SKM-1 treated with dmso at 0.1 percent for 144 hours (cell line): ENCODE results near the gene OMP.
A peak's percentile ranks its signal among the peaks of the same experiment; 100 is the strongest.

Experiments
- DNase-seq: peaks from one replicate; lab custom pipeline; 2025; ENCODE audit not compliant: unreplicated experiment; lab: John Stamatoyannopoulos, UW

OMP gene

GRCh38 chr11:77137421-77137820, 34.8 kb downstream of the OMP start:
- DNase-seq: no peak

DNA sequence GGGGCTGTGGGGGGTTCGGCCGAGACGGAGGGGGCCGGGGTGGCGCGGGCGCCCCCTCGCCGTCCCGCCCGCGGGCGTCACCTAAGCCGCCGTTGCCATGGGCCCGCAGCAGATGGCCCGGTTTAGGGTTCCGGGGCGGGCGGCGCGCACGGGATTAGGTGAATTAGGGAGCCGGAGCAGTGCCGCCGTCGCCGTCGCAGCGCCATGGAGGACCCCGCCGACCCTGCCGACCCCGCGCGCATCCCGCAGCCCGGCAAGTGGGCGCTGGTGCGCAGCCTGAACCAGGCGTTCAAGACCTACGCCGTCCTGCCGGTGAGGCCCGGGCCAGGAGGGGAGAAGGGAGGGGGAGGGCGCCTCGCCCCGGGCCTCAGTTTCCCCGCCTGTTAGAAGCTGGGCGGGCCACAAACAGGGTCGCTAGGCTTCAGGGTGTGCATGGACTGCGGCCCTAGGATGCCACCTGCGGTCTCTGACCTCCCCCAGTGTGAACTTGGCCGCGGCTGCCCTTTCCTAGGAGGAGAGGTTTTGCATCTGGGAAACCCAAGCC, 35.5 kb downstream of the OMP start:
- no peak for DNase-seq

DNA sequence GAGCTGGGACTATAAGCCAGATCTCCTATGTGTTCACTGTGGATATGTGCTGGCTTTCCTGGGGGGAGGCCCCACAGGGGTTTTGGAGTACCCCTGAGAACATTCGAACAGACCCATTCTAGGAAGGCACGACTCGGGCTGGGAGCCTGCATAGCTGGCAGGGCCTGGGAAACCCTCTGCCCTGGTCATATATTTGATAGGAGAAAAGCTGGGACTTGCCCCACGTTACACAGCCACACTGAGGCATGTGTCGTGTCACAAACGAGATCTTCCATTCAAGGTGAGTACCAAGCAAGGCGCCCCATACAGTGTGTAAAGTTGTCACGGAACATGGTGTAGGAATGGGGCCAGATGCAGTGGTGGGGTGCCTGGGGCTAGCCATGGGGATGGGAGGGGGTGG, 36.6 kb downstream of the OMP start:
- no peak for DNase-seq

GRCh38 chr11:77140231-77140851, 37.7 kb downstream of the OMP start:
- no peak for DNase-seq

DNA sequence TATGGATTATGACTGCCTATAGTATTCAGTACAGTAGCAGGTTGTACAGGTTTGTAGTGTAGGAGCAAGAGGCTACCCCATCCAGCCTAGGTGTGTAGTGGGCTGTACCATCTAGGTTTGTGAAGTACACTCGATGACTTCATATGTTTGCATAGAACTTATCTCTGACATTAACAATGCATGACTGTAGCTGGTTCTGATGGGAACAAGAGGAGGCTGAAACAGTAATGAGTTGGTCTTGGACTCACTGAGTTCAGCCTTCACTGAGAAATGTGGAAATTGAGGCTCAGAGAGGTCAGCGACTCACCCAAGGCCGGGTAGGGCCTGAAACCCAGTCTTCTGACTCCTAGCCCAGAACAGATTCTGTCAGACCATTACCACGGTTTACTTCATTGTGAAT, 38.4 kb downstream of the OMP start:
- DNase-seq: no peak

- no peak for DNase-seq
Observed at GRCh38 chr11:77141475-77141874, 38.8 kb downstream of the OMP start.

GRCh38 chr11:77142091-77142975, 39.7 kb downstream of the OMP start:
- DNase-seq: peak; percentile 21

DNA sequence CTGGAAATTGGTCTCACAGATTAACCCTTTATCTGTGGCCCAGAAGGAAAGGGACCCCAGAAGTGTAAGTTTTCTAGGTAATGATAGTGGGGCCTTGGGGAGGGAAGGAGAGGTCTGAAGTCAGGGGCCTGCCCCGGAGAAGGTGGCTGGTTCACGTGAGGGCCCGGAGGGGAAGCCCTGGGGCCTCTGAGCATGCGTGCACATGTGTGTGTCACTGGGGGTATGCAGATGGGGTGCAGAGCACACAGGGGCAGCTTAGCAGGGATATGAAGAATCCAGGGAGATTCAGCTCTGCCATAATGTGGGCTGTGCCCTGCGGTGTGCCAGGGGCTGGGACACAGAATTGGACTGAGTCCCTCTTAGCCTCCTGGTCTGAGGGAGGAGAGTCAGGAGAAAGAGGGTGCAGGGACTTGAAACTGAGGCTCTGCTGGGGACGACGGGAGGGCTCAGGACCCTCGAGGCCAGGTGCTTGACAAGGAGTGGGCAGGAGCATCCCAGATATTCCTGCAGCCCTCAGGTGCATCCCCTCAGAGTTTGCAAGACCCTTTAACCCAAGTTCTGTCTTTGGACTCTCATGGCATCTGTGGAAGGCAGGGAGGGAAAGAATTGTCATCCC, 40.9 kb downstream of the OMP start:
- no peak for DNase-seq

- no peak for DNase-seq
Observed at GRCh38 chr11:77144196-77144856, 41.7 kb downstream of the OMP start.

- no peak for DNase-seq
Observed at GRCh38 chr11:77144857-77145428, 42.3 kb downstream of the OMP start.

GRCh38 chr11:77146261-77147035, 43.8 kb downstream of the OMP start:
- no peak for DNase-seq

DNA sequence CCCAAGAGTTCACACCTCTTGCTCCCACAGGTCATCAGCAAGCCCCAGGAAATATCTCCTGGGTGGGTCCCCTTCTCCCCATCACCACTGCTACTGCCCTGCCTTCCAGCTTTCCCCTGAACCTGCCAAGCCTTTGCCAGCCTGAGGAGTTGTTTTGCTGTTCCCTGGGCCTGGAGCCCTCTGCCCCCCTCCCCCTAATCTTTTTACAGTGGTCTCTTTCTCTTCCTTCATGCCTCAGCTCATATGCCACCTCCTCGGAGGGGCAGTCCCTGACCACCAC, 44.3 kb downstream of the OMP start:
- DNase-seq: no peak

GRCh38 chr11:77147668-77148321, 45.2 kb downstream of the OMP start:
- no peak for DNase-seq

GRCh38 chr11:77148963-77149715, 46.5 kb downstream of the OMP start:
- no peak for DNase-seq

- no peak for DNase-seq
Observed at GRCh38 chr11:77149716-77150392, 47.2 kb downstream of the OMP start.

GRCh38 chr11:77150836-77151235, 48.2 kb downstream of the OMP start:
- DNase-seq: no peak

DNA sequence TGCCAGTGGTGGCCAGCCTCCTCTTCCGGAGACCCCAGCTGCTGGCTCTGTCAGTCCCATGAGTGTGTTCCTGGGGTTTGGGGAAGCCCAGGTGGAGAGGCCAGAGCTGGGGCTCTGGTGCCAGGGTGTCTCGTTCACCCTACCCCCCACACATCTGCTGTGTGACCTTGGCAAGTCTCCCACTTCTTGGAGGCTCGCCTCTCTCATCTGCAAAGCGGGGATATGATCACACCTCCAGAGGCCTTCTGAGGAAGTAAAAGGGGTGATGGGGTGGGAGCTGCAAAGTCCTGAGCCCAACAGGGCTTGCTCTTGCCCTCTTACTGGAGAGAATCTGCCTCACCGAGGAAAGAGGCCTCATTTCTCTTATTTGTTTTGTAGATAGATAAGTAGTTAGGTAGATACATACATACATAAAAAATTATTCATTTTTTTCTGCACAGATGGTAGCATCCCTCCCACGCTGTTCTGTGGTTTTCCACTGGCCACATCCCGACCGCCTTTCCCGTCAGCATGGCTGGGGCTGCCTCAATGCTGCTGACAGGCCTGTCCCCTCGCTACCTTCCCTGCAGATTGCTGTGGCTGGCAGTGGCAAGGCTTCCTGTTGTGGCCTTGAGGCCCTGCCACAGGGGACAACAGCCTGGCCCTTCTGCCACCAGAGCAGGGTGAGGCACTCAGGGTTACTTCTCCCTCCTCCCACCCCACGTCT, 49.3 kb downstream of the OMP start:
- DNase-seq: peak; percentile 43

DNA sequence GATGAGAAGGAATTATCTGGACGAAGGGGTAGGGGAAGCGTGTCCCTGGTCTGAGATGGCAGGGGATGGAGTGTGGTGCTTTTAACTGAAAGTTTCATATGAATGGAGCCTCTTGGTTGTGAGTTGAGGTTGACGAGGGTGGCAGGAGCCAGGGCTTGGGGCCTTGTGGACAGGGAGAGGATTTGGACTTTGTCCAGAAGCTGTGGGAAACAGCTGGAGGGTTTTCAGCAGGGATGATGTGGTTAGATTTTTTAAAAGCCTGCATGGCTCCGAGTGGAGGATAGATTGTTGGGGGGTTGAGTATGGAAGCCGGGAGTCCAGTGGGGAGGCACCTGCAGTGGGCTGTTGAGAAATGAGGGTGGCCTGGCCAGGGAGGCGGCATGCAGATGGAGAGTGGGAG, 50.2 kb downstream of the OMP start:
- DNase-seq: no peak
